UCSD-AML1 (cell line): ENCODE measurements around the gene VTI1B.
A peak's percentile ranks its signal among the peaks of the same experiment; 100 is the strongest.
"Not testable (repeated sequence)": the region's sequence is repeated elsewhere in the genome, so short reads cannot be mapped to it uniquely, and the experiment has no call there.

Experiments
- DNase-seq: peaks from one replicate; lab custom pipeline; 2025; ENCODE audit not compliant: unreplicated experiment; lab: John Stamatoyannopoulos, UW

VTI1B gene

DNA sequence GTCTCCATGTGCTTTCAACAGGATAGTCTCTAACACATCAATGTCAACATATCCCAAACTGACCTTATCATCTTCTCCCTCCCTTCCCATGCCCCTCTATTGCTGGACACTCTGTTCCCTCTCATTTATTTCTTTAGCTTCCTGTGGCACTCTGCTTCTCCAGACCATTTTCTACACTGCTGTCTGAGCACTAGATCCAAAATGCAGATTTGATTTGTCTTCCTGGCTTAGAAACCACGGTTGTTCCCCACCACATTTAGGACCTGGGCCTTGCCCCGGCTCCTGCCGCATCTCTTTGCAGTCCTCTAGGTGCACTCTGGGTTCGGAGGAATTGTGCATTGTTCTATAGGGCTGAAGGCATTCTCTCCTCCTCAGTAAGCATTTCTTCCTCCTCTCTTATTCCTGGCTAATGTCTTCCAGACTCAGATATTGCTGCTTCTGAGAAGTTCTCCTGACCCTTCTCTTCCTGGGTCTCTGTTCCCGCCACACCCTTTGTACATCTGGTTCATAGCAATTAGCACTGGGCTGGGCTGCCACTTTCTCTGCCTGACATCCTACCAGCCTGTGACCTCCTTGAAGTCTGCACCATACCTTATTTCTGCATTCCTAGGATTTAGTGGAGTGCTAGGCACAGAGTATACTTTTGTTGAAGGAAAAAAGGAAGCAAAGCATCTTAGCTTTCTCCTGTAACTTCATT, 40.8 kb downstream of the VTI1B start:
- no peak for DNase-seq

DNA sequence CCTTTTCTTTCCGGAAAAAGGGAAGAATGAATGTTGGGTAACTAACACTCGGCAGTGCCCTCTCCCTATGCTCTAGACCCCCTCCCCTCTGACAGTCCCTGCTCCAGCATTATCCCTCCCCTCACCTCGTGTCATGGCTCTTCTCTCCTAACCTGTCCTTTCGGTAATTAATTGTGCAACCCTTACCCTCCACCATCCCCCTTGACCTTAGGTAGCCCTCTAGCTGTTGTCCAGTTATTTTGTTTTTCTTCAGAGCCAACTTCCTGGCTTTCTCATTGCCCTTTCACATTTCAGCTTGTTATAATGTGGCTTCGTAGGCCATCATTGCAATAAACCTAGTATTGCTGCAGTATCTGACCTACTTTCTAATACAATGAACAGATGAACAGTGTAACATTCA, 43.5 kb downstream of the VTI1B start:
- no peak for DNase-seq

DNA sequence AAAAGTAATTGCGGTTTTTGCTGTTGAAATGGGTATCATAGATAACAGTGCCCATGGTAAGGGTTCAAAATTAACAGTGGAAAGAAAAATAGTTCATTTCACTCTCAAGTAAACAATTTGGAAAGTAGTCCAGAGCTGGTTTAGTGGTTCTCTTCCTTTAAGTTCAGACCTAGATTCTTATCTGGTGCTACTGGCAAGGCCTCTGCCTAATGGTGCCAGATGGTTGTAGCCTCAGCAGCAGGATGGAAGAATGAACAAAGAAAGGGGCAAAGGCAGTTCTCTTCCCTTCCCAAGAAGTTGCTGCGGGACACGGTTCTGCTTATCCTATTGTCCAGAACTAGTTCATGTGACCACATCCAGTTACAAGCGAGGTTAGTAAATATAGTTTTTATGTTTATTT, 44.2 kb downstream of the VTI1B start:
- DNase-seq, result no peak

DNA sequence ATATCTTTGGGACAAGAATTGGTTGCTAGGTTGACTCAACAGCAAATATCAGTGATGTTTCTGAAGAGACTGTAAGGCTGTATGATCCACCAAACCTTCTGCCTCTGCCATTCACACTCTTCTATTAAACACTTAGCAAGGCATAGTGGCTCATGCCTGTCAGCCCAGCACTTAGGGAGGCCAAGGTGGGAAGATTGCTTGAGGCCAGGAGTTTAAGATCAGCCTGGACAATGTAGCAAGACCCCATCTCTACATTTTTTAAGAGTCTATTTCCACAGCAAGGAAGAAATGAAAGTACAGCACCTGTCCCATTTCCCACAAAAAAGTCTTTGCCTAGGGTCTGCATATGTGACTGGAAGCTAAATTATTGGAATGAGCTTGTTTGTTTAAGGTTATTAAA, 46.9 kb downstream of the VTI1B start:
- no peak for DNase-seq

DNA sequence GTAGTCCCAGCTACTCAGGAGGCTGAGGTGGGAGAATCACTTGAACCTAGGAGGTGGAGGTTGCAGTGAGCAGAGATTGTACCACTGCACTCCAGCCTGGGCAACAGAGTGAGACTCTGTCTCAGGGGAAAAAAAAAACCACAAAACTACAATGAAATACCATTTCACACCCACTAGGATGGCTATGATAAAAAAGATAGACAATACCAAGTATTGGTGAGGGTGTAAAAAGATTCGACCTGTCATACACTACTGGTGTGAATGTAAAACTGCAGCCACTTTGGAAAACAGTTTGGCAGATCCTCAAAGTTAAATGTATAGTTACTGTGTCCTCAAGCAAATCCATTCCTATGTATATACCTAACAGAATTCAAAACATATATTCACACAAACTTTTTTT, 48.3 kb downstream of the VTI1B start:
- DNase-seq, result not testable (repeated sequence)

DNA sequence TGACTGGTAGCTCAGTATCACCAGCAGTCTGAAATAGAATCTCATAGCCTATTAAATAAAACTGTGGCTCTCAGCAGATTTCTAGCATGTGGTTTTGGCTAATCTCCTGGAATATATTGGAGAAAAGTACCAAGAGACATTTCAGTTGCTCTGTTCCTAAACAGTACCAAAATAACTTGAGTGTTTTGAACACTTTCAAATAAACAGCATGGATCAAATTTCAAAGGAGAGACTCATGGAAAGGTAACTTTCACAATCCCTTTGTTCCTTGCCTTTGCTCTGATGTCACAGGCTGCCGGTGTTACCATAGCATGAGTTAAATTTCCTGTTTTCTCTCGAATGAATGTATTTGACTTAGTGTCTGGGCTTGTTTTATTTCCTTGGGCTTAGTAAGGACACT, 51.3 kb downstream of the VTI1B start:
- no peak for DNase-seq

DNA sequence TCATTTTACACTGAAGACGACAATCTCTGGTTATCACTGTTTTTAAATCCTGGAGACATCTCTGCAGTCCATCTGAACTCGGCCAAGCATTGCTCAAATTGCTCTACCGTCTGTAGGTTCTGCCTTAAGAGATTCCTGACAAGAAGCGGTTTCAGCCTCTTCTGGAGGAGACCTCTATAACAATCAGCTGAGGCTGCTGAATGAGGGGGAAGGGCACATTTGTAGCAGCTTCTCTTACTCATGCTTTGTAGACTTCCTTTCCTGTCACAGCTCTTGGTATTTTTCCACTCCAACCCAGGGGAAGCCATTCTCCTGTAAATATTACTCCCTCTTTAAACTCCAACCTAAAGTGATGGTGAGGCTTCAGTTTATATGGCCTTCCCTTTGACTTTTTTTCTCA, 51.8 kb downstream of the VTI1B start:
- peak; percentile 31 for DNase-seq

DNA sequence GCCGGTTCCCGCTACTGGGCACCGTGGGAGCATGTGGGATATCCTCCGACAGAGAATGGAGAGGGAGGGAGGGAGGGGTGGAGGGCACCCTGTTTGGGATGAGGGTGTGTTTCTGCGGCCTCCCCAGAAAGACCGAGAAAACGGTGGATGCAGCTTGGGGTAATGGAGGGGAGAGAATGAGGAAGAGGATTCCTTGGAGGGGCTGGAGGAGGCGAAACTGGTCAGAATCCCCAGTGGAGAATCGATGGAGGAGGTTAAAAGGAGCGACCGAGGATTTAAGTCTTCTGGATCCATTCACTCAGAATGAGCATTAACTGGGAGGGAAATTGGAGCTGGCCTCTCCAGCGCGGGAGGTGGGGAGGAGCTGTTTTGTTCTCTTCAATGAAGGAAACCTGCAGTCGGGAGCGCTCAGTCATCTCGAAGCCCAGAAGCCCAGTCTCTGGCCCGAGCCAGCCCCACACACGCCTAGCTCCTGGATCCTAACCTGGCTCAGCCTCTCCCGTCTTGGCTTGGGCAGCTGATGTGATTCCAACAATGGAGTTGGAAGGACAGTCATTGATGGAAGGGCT, 54.1 kb downstream of the VTI1B start:
- no peak for DNase-seq

DNA sequence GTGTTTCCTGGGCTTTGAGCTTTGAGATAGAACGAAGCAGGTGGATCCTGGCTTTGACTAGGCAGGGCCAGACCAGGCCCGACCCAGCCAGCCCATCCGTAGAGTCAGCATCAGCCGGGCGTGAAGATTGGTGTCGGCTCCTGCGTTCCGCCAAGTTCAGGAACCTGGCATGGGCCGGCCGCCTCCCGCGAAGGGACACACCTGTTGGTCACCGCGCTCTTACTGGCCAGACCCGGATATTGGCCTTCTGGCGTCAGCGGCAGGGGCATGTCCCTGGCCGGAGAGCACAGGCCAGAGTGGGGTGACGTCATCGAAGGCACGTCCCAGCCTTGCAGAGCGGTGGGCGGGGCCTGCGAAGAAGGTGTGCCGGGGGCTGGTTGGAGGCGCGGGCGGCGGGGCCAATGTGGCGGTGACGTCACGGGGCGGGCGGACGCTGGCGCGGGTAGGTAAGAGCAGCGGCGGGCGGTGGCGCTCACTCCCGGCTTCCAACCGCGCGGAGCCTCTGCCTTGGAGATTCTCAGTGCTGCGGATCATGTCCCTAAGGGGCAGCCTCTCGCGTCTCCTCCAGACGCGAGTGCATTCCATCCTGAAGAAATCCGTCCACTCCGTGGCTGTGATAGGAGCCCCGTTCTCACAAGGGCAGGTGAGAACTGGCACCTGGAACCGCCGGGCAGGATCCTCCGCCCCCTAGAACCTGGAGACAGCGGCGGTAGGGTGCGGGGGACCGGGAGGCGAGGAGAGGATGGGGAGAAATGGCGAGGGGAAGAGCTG, 54.8 kb downstream of the VTI1B start, which contains the start of gene ARG2:
TSS of gene ARG2 (plus strand) at position 475 of the 771 bp plus-strand sequence. CDS start at position 533, 58 bp downstream.
- peak; percentile 94 for DNase-seq

DNA sequence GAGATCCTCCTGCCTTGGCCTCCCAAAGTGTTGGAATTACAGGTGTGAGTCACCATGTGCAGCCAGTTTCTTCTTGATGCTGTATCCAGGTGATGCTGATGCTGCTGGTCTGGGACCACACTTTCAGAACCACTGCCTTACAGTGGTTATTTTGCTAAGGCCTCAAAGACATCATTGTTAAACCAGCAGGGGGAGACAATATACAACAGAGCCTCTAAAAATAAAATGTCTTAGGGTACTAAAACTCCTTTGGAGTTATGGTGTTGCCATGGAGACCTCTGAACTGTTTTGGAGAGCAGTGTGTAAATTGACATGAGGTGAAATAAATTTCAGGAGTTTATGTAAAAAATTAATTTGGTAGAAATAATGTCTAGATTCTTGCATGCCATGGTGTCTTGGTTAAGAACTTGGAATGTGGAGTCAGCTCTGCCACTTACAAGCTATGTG, 55.8 kb downstream of the VTI1B start:
- DNase-seq, result no peak

DNA sequence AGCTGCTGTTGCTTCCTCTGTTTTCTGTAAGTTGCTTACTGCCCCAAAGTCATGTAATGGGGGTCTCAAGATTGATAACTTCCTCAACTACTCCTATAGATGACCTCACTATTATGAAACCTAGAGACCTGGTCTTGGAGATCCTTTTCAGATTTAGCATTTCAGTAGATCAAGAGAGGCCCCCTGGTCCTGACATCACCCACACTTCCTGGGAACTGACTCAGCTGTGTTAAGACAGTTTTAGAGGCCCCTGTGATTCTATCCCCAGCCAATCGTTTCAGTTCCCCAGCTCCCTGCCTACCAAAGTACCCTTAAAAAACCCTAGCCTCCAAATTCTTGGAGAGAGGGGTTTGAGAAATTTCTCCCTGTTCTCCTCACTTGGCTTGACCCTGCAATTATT, 63.9 kb downstream of the VTI1B start:
- no peak for DNase-seq

DNA sequence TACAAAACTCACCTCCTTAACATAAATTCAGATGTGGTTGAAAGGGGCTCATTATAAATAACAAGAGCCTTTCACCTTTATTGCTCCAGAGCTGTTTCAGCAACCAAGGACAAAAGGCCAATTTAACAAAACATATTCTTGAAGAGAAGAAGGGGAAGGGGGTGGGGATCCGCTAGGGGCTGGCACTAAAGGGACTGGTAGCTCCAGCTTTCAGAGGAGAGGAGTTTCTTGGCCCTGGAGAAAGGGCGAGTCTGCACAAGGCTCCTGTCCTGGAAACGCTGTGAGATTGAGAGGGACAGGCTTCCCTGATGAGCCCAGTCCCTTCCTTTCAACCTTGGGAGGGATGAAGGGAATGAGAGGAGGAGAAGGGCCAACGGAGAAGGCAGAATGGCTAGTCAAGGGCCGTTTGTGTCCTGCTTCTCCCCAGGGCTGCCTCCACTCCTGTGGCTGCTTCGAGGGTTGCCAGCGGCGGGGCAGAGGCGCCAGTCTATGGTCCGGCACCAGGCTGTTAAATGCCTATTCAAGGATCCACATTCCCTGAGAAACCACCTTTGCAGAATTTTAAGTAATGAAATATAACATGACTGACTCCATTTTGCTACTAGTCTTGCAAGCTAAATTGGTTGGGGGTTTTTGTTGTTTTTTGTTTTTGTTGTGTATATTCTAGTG, 64.7 kb downstream of the VTI1B start:
- no peak for DNase-seq

DNA sequence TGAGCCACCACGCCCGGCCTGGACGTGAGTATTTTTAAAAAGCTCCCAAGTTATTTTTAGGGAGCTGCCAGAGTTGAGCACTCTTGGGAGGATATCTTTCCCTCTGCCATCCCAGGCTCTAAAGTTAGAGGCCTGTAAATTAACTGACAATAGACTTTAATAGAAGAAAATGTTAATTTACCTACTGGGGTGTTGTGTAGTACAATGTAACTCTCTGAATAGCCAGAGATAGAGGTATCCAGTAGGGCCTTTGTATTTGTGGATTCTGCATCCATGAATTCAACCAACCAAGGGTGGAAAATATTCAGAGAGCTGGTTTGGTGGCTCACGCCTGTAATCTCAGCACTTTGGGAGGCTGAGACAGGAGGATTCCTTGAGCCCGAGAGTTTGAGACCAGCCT, 66.8 kb downstream of the VTI1B start:
- no peak for DNase-seq

DNA sequence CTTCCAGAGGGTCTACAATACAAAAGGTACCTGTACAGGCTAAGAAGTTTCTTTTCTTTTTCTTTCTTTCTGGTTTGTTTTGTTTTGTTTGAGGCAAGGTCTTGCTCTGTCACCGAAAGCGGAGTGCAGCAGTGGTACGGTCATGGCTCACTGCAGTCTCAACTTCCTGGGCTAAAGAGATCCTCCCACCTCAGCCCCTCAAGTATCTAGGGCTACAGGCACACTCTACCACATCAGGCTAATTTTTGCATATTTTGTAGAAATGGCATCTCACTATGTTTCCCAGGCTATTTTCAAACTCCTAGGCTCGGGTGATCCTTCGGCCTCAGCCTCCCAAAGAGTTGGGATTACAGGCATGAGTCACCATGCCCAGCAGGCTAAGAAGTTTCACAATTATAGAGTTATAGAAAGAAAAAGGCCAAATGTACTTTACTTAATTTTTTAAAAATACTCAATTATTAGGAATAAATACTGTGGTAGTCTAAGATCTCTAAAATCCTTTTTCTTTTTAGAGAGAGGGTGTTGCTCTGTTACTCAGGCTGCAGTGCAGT, 71.4 kb downstream of the VTI1B start:
- no peak for DNase-seq

DNA sequence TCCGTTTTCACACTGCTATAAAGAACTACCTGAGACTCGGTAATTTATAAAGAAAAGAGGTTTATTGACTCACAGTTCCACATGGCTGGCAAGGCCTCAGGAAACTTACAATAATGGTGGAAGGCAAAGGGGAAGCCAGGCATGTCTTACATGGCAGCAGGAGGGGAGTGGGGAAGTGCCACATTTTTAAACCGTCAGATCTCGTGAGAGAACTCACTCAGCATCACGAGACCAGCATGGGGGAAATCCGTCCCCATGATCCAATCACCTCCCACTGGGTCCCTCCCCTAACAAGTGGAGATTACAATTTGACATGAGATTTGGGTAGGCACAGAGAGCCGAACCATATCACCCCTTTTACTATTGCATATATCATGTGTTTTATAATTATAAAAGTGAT, 72.4 kb downstream of the VTI1B start:
- no peak for DNase-seq

DNA sequence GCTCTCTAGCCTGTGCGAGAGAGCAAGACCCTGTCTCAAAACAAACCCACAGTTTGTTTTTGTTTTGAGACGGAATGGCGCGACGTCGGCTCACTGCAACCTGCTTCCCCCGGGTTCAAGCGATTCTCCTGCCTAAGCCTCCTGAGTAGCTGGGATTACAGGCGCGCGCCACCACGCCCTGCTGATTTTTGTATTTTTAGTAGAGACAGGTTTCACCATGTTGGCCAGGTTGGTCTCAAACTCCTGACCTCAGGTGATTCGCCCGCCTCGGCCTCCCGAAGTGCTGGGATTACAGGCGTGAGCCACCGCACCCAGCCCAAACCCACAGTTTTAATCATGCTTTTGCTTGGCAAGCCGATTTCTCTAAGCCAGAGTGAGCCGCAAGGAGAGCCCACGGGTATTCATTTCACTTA, 73.9 kb downstream of the VTI1B start:
- not testable (repeated sequence) for DNase-seq

DNA sequence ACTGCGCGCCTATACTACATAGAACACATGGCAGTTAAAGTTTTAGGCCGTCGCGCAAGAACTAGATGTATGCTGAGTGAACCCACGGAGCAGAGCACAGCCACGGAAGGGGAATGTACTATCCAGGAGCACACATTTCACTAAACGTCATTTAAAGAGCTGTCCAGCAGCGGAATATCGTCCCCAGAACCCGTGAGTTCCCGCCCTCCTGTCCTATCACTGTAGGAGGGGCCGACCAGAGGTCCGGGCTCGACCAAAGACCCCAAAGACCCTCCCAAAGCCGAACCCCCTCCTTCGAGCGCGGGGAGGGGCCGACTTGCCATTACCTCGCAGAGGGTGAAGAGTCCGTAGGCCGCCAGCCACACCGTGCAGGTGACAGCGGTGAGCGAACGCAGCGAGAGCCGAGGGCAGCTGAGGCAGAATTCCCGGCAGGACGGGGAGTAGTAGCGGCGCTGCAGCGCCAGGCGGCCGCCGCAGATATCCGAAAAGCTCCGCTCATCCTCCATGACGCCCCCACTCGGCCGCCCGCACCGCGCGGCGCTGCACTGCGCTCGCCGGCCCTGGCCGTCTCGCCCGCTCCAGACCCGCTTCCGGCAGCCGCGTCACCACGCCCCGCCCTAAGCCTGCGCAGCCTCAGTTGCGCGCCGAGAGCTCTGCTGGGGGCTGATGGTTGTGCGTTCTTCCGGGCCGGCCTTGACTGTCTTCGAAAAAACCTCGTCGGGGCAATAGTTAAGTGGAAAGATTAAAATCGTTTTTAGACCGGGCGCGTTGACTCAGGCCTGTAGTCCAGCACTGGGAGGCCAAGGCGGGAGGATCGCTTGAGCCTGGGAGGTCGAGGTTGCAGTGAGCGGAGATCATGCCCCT, 74.5 kb downstream of the VTI1B start, which contains the start of gene PIGH:
TSS of gene PIGH (minus strand) at position 571 of the 864 bp plus-strand sequence. CDS start at position 506, 65 bp downstream.
- DNase-seq, result peak; percentile 91
